GM12891 (cell line): ENCODE results near the gene KRTAP4-8.
"Not testable (repeated sequence)": the region's sequence is repeated elsewhere in the genome, so short reads cannot be mapped to it uniquely, and the experiment has no call there.

Source experiments
- PAX5 ChIP-seq: IDR thresholded peaks from 2 replicates; pipeline ENCODE4 v1.6.1; 2011; ENCODE audit warnings: low read length, moderate library complexity, mild to moderate bottlenecking; ENCODE audit not compliant: insufficient read depth, severe bottlenecking
- POLR2A ChIP-seq: IDR thresholded peaks from 2 replicates; pipeline ENCODE4 v1.6.1; 2011; ENCODE audit warnings: low read depth, low read length, control low read depth
- POLR2AphosphoS5 ChIP-seq: IDR thresholded peaks from 2 replicates; pipeline ENCODE4 v1.6.1; 2011; ENCODE audit warnings: low read depth, low read length, control low read depth
- SPI1 ChIP-seq: IDR thresholded peaks from 2 replicates; pipeline ENCODE4 v1.6.1; 2011; ENCODE audit warnings: low read depth, low read length, control low read depth
- TAF1 ChIP-seq: IDR thresholded peaks from 2 replicates; pipeline ENCODE4 v1.6.1; 2011; ENCODE audit warnings: low read depth, low read length, control low read depth

DNA sequence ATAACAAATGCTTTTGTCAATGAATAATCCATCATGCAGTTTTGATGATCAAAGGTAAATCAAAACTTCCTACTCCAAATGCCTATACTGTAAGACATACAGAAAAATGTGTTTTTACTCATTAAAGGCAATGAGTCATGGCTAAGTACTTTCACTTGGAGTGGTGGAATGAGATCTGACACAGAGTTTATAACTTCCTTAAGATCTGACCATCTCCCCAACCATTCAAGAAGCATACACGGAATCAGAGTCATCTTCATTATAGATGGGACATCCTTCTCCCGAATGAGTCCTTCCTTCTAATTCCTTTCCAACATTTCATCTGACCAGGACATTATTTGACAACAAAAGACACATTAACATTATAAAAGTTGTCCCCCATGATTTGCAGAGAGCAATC, 14.5 kb downstream of the KRTAP4-8 start:
- not testable (repeated sequence) for TF ChIP-seq POLR2AphosphoS5, POLR2A, TAF1, SPI1, PAX5
